HG03378 (cell line): ENCODE results near the gene SCUBE2.
"Not testable (repeated sequence)": the region's sequence is repeated elsewhere in the genome, so short reads cannot be mapped to it uniquely, and the experiment has no call there.

Experiments used
- ATAC-seq: cut with Tn5 transposase; IDR thresholded peaks from one replicate; pipeline ENCODE4 v1.9.1; 2021; ENCODE audit warnings: mild to moderate bottlenecking, moderate library complexity; ENCODE audit not compliant: unreplicated experiment

Gene SCUBE2

GRCh38 chr11:9109858-9110731 is 18.7 kb upstream of the SCUBE2 start:
- ATAC-seq, result no peak

DNA sequence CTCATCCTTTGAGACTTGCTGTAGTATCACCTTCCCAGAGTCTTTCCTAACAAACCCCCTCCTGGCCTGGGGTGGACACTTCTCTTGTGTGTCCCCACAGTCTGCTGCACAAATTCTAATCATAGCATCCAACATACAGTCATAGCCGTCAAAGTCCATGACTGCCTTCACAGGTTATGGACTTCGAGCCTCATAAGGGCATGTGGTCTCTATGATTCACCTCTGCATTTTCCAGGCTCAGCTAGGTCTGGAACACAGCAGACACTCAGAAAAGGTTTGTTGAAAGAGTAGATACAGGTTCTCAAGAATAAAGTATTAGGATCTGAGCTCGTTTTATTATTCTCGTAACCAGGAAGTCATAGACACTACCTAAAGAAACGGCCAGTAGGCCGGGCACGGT is 13.2 kb upstream of the SCUBE2 start:
- no peak for ATAC-seq

GRCh38 chr11:9103542-9104276 is 12.3 kb upstream of the SCUBE2 start:
- ATAC-seq, result no peak

- no peak for ATAC-seq
These were observed 8.2 kb upstream of the SCUBE2 start for GRCh38 chr11:9099617-9100016.

DNA sequence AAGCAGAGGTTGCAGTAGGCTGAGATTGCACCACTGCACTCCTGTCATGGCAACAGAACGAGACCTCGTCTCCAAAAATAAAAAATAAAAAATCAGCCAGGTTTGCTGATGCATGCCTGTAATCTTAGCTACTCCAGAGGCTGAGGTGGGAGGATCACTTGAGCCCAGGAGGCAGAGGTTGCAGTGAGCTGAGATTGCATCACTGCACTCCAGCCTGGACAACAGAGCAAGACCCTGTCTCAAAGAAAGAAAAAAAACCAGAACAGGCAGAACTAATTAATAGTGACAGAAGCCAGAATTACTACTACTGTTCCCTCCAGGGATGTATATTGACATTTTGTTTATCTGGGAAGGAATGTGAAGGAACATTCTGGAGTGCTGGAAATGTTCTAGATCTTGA is 7.1 kb upstream of the SCUBE2 start:
- ATAC-seq, result not testable (repeated sequence)

DNA sequence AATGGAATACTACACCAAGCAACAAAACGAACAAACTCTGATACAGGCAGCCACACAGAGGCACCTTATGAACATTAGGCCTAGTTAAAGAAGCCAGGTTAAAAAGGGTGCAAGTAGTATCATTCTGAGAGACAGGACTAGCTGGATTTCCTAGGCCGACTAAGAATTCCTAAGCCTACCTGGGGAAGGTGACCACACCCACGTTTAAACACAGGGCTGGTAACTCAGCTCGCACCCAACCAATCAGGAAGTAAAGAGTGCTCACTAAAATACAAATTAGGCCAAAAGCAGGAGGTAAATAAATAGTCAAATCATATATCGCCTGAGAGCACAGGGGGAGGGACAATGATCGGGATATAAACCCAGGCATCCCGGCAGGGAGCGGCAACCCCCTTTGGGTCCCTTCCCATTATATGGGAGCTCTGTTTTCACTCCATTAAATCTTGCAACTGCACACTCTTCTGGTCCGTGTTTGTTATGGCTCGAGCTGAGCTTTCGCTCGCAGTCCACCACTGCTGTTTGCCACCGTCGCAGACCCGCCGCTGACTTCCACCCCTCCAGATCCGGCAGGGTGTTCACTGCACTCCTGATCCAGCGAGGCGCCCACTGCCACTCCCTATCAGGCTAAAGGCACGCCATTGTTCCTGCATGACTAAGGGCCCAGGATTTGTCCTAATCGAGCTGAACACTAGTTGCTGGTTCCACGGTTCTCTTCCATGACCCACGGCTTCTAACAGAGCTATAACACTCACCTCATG is 6.0 kb upstream of the SCUBE2 start:
- not testable (repeated sequence) for ATAC-seq

DNA sequence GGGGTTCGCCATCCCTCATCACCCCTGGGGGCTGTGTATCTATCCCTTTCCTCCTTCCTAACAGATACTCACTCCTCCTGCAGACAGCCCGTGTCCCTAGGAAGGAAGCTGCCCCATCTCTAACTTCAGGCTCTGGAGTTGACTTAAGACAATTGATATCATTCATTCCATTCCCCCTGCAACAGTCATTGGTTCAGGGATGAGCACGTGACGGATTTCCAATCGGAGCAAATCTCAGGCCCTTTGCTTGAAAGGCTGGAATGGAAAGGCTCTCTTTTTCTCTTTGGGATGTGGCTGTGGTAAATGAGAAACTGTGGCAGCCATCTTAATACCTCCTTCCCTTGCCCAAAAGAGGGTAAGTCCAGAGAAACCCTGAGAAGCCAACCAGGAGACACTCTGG is 5.0 kb upstream of the SCUBE2 start:
- ATAC-seq, result no peak

- no peak for ATAC-seq
These were observed 4.0 kb upstream of the SCUBE2 start for GRCh38 chr11:9095421-9095820.

- ATAC-seq, result no peak
These were observed 3.0 kb upstream of the SCUBE2 start for GRCh38 chr11:9094420-9094819.

- no peak for ATAC-seq
These were observed 1.7 kb upstream of the SCUBE2 start for GRCh38 chr11:9092853-9093778.

- ATAC-seq, result no peak
These were observed 673 bp upstream of the SCUBE2 start for GRCh38 chr11:9092072-9092471.

GRCh38 chr11:9090488-9091043 is 833 bp downstream of the SCUBE2 start:
- ATAC-seq, result no peak

DNA sequence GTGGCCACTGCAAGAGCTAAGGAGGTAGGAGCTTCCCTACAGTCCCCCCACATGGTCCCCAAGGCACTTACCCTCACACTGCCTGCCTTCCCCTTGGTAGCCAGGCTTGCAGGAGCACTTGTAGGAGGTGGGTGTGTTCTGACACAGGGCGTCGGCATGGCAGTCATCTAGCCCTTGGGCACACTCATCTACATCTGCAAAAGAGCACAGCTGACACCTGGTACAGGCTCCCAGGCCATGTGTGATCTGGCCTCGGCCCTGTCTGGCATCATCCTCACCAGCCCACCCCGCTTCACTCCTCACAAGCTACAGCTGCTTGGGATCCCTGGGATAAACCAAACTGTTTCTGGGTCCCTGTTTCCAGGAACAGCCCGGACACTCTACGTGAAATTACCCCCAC is 1.8 kb downstream of the SCUBE2 start:
- ATAC-seq, result no peak

DNA sequence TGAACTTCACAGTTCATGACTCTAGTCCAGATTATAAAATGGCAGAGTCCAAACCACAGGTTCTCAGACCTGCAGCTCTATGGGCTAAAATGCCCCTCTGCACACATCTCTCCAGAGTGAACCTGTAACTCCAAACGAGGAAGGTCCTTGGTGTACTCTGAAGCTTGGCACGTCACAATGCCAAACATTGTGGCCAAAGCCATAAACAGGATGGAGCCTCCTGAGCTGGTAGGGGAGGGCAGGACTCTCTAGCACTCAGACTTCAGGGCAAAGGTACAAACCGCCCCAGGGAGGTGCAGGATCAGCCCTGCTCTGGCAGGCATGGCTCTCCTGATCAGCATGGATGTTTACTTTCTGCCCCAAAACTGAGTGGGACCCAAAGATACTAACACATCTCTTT is 2.3 kb downstream of the SCUBE2 start:
- no peak for ATAC-seq

DNA sequence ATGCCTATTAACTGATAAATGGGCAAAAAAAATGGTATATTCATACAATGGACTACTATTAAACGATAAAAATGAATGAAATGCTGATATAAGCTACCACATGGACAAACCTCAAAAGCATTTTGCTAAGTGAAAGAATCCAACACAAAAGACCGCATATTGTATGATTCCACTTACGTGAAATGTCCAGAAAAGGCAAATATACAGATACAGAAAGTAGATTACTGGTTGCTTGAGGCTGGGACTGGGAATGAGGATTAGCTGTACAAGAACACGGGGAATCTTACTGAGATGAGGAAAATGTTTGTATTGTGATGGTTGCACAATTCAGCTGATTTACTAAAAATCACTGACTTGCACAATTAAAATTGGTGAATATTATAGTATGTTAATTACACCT is 8.8 kb downstream of the SCUBE2 start:
- ATAC-seq, result no peak

DNA sequence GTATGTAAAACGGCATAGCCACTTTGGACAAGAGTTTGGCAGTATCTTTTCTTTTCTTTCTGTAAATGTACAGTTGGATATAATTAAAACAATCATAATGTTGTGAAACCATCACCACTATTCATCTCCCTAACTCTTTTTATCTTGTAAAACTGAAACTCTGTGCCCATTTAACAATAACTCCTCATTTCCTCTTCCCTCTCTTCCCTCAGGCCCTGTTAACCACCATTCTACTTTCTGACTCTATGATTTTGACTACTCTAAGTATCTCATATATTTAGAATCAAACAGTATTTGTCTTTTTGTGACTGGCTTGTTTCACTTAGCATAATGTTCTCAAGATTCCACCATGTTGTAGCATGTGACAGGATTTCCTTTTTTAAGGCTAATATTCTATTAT is 10.2 kb downstream of the SCUBE2 start:
- ATAC-seq, result no peak

- ATAC-seq, result no peak
These were observed 13.0 kb downstream of the SCUBE2 start for GRCh38 chr11:9078113-9079086.

GRCh38 chr11:9077164-9077563 is 14.2 kb downstream of the SCUBE2 start:
- no peak for ATAC-seq

GRCh38 chr11:9076661-9077060 is 14.7 kb downstream of the SCUBE2 start:
- no peak for ATAC-seq
